H1 (cell line): Measurements from ENCODE around the gene B3GNT2. TPM values are rescaled to one million over a fixed set of nuclear protein-coding genes. Genes with fewer than 3 reads are reported as not detected.

ENCODE experiments used
- CTCF ChIA-PET: fragments of 300-600 bp; sonication (Branson Sonifier 250); formaldehyde crosslinking; loops from one replicate; lab custom pipeline; 2021; ENCODE audit not compliant: partially characterized antibody; lab: Charles Lee
- POLR2A ChIA-PET: fragments of 300-600 bp; sonication (Branson Sonifier 250); formaldehyde crosslinking; loops from one replicate; lab custom pipeline; 2021; ENCODE audit warnings: inconsistent platforms; ENCODE audit not compliant: partially characterized antibody; lab: Charles Lee
- DNase-seq, 2 experiments: peaks; one replicate each; pipeline versions ENCODE4 v3.0.0 to v3.0.0-alpha.2; 2010 to 2022; ENCODE audit warnings: low spot score in 2 of 2, low read depth in 1 of 2, mixed read lengths in 1 of 2
- FAIRE-seq: peaks from 2 replicates; lab custom pipeline; 2011; peaks lifted over from hg19 to GRCh38; lab: Jason Lieb, UNC
- H2AFZ ChIP-seq: 2 replicates; pipeline ENCODE4 v1.8.1; 2012; ENCODE audit warnings: low read length, inconsistent platforms
- H2AK5ac ChIP-seq: 2 replicates; pipeline ENCODE4 v1.6.1; 2013; ENCODE audit warnings: low read depth, low read length
- H2BK120ac ChIP-seq: replicated peaks from 2 replicates; pipeline ENCODE3; 2013; ENCODE audit warnings: low read depth, low read length, inconsistent platforms
- H2BK12ac ChIP-seq: 2 replicates; pipeline ENCODE4 v1.6.1; 2013; ENCODE audit warnings: low read depth, low read length
- H2BK15ac ChIP-seq: 2 replicates; pipeline ENCODE4 v1.6.1; 2013; ENCODE audit warnings: low read length
- H2BK20ac ChIP-seq: 2 replicates; pipeline ENCODE4 v1.6.1; 2013; ENCODE audit warnings: low read length
- H2BK5ac ChIP-seq: 2 replicates; pipeline ENCODE4 v1.6.1; 2013; ENCODE audit warnings: low read depth, low read length
- H3K14ac ChIP-seq: 2 replicates; pipeline ENCODE4 v1.6.1; 2013; ENCODE audit warnings: inconsistent platforms; ENCODE audit not compliant: insufficient read length
- H3K18ac ChIP-seq: 2 replicates; pipeline ENCODE4 v1.6.1; 2013; ENCODE audit warnings: low read length; ENCODE audit errors: extremely low read depth
- H3K23ac ChIP-seq: 2 replicates; pipeline ENCODE4 v1.6.1; 2013; ENCODE audit warnings: inconsistent platforms; ENCODE audit not compliant: insufficient read length
- H3K23me2 ChIP-seq: 2 replicates; pipeline ENCODE4 v1.6.1; 2013; ENCODE audit warnings: low read depth, low read length
- H3K27ac ChIP-seq: 2 replicates; pipeline ENCODE4 v1.6.1; 2011; ENCODE audit warnings: low read depth, low read length, inconsistent platforms
- H3K27me3 ChIP-seq, 4 experiments: replicated peaks in 1 of 4; 1 replicate in 1 of 4; 2 replicates in 3 of 4; pipeline versions ENCODE4 v1.6.1 to v1.8.1; 2011 to 2013; ENCODE audit warnings: low read length in 3 of 4, mild to moderate bottlenecking in 3 of 4, inconsistent platforms in 2 of 4, mixed read lengths in 2 of 4, moderate library complexity in 1 of 4; ENCODE audit not compliant: control insufficient read depth in 3 of 4, insufficient read depth in 3 of 4; ENCODE audit errors: extremely low read depth in 1 of 4
- H3K36me3 ChIP-seq, 4 experiments: 2 replicates each; pipeline versions ENCODE4 v1.6.1 to v1.8.1; 2011 to 2013; ENCODE audit warnings: mild to moderate bottlenecking in 4 of 4, low read length in 3 of 4, moderate library complexity in 2 of 4, control low read depth in 1 of 4, inconsistent platforms in 1 of 4; ENCODE audit not compliant: insufficient read depth in 4 of 4, control insufficient read depth in 2 of 4
- H3K4ac ChIP-seq: replicated peaks from 2 replicates; pipeline ENCODE3; 2013; ENCODE audit warnings: low read length, low read depth, mixed read lengths, inconsistent platforms; ENCODE audit not compliant: insufficient read length
- H3K4me1 ChIP-seq, 4 experiments: replicated peaks in 1 of 4; 1 replicate in 1 of 4; 2 replicates in 3 of 4; pipeline versions ENCODE4 v1.6.1 to v1.8.1; 2011 to 2013; ENCODE audit warnings: low read length in 3 of 4, inconsistent platforms in 2 of 4, mixed read lengths in 1 of 4; ENCODE audit not compliant: insufficient read depth in 4 of 4, control insufficient read depth in 3 of 4
- H3K4me2 ChIP-seq, 2 experiments: 2 replicates each; pipeline versions ENCODE4 v1.6.1 to v1.8.1; 2011 to 2013; ENCODE audit warnings: low read depth in 2 of 2, low read length in 2 of 2, control low read depth in 1 of 2, inconsistent platforms in 1 of 2, mild to moderate bottlenecking in 1 of 2; ENCODE audit not compliant: insufficient read depth in 1 of 2
- H3K4me3 ChIP-seq, 4 experiments: fragments of 200-600, 300-600 bp in 1 of 4; sonication (generic), shearing (Covaris generic), sonication (Bioruptor Twin) in 1 of 4; 2 replicates each; pipeline versions ENCODE4 v1.5.1 to v1.8.1; 2011 to 2016; ENCODE audit warnings: low read length in 4 of 4, low read depth in 3 of 4, control low read depth in 2 of 4, inconsistent platforms in 2 of 4, mild to moderate bottlenecking in 2 of 4, mixed read lengths in 1 of 4, moderate library complexity in 1 of 4; ENCODE audit not compliant: insufficient read depth in 2 of 4; ENCODE audit errors: extremely low read depth in 1 of 4
- H3K56ac ChIP-seq: replicated peaks from 2 replicates; pipeline ENCODE3; 2013; ENCODE audit warnings: low read depth, mild to moderate bottlenecking, mixed read lengths, low read length, inconsistent platforms; ENCODE audit not compliant: insufficient read length
- H3K79me1 ChIP-seq: 2 replicates; pipeline ENCODE4 v1.6.1; 2013; ENCODE audit warnings: low read depth, low read length, control low read depth
- H3K79me2 ChIP-seq, 2 experiments: 2 replicates each; pipeline versions ENCODE4 v1.6.1 to v1.8.1; 2012 to 2013; ENCODE audit warnings: low read length in 2 of 2, mild to moderate bottlenecking in 2 of 2, inconsistent platforms in 1 of 2; ENCODE audit not compliant: insufficient read depth in 2 of 2, control insufficient read depth in 1 of 2
- H3K9ac ChIP-seq, 4 experiments: replicated peaks in 1 of 4; 1 replicate in 1 of 4; 2 replicates in 3 of 4; pipeline versions ENCODE4 v1.6.1 to v1.8.1; 2011 to 2013; ENCODE audit warnings: low read depth in 3 of 4, low read length in 3 of 4, control low read depth in 2 of 4, mild to moderate bottlenecking in 2 of 4, moderate library complexity in 2 of 4, inconsistent platforms in 1 of 4; ENCODE audit errors: extremely low read depth in 1 of 4
- H3K9me3 ChIP-seq, 2 experiments: 2 replicates each; pipeline versions ENCODE4 v1.6.1 to v1.8.1; 2012 to 2013; ENCODE audit warnings: mild to moderate bottlenecking in 2 of 2, moderate library complexity in 2 of 2, control low read depth in 1 of 2, inconsistent platforms in 1 of 2, low read depth in 1 of 2, low read length in 1 of 2, mixed read lengths in 1 of 2; ENCODE audit not compliant: insufficient read depth in 2 of 2
- H4K20me1 ChIP-seq, 2 experiments: replicated peaks in 1 of 2; 2 replicates each; pipeline versions ENCODE3 to v1.8.1; 2011 to 2013; ENCODE audit warnings: inconsistent platforms in 2 of 2, low read length in 2 of 2, mild to moderate bottlenecking in 1 of 2; ENCODE audit not compliant: insufficient read depth in 2 of 2, control insufficient read depth in 1 of 2
- H4K5ac ChIP-seq: 2 replicates; pipeline ENCODE4 v1.6.1; 2013; ENCODE audit warnings: low read length, low read depth, mixed read lengths, inconsistent platforms; ENCODE audit not compliant: insufficient read length
- H4K8ac ChIP-seq: 2 replicates; pipeline ENCODE4 v1.8.0; 2013; ENCODE audit warnings: mild to moderate bottlenecking, moderate library complexity, low read length, inconsistent platforms; ENCODE audit not compliant: insufficient read depth; ENCODE audit errors: extremely low read depth
- H4K91ac ChIP-seq: replicated peaks from 2 replicates; pipeline ENCODE3; 2013; ENCODE audit warnings: low read length, mixed read lengths, inconsistent platforms; ENCODE audit not compliant: insufficient read length
- ASH2L ChIP-seq: fragments of 200-600, 300-600 bp; sonication (generic); IDR thresholded peaks from one replicate; pipeline ENCODE4 v1.7.1; 2017; ENCODE audit warnings: low read length
- ATF2 ChIP-seq: IDR thresholded peaks from 2 replicates; pipeline ENCODE4 v1.6.1; 2012; ENCODE audit warnings: low read length, inconsistent platforms
- CEBPB ChIP-seq: IDR thresholded peaks from 2 replicates; pipeline ENCODE4 v1.6.1; 2012; ENCODE audit warnings: low read depth, low read length
- CTBP2 ChIP-seq: IDR thresholded peaks from 2 replicates; pipeline ENCODE4 v1.7.0; 2011; ENCODE audit warnings: borderline replicate concordance, mild to moderate bottlenecking, moderate library complexity, mixed read lengths, low read length; ENCODE audit not compliant: insufficient read depth, insufficient read length
- EP300 ChIP-seq, 2 experiments: IDR thresholded peaks; 1 replicate in 1 of 2; 2 replicates in 1 of 2; pipeline ENCODE4 v1.6.1; 2011 to 2012; ENCODE audit warnings: low read depth in 2 of 2, low read length in 2 of 2, mild to moderate bottlenecking in 2 of 2, borderline replicate concordance in 1 of 2, inconsistent platforms in 1 of 2, moderate library complexity in 1 of 2
- HDAC6 ChIP-seq: IDR thresholded peaks from one replicate; pipeline ENCODE4 v1.7.1; 2012; ENCODE audit warnings: low read depth, mild to moderate bottlenecking, inconsistent platforms, low read length, moderate library complexity
- MAX ChIP-seq: IDR thresholded peaks from 2 replicates; pipeline ENCODE4 v1.6.1; 2012; ENCODE audit warnings: inconsistent platforms
- NRF1 ChIP-seq: IDR thresholded peaks from 2 replicates; pipeline ENCODE4 v1.6.1; 2011; ENCODE audit warnings: mild to moderate bottlenecking, low read depth, low read length, improper control_type of control experiment
- RFX5 ChIP-seq: IDR thresholded peaks from 2 replicates; pipeline ENCODE4 v1.6.1; 2011; ENCODE audit warnings: low read depth, low read length, improper control_type of control experiment, borderline replicate concordance
- SIRT6 ChIP-seq: IDR thresholded peaks from one replicate; pipeline ENCODE4 v1.7.1; 2012; ENCODE audit warnings: low read length, inconsistent platforms
- SP1 ChIP-seq: IDR thresholded peaks from 2 replicates; pipeline ENCODE4 v1.6.1; 2011; ENCODE audit warnings: low read depth, low read length
- SP2 ChIP-seq: IDR thresholded peaks from 2 replicates; pipeline ENCODE4 v1.6.1; 2012; ENCODE audit warnings: mild to moderate bottlenecking, low read length, inconsistent platforms
- SUZ12 ChIP-seq: fragments of 200-600 bp; sonication (generic); IDR thresholded peaks from 2 replicates; pipeline ENCODE4 v1.6.1; 2012; ENCODE audit warnings: mild to moderate bottlenecking, inconsistent platforms, low read length, moderate library complexity, mixed read lengths
- WGBS, 2 experiments: shearing (Covaris generic) in 1 of 2; methylation state at CpG; one replicate each; pipeline versions ENCODE4 v1.1.6 to v1.1.7; 2013 to 2015; ENCODE audit warnings: low lambda C conversion rate in 2 of 2, mixed read lengths in 2 of 2, inconsistent platforms in 1 of 2, low coverage in 1 of 2, missing lambda C conversion rate in 1 of 2; ENCODE audit not compliant: insufficient replicate concordance in 2 of 2, insufficient coverage in 1 of 2, insufficient read length in 1 of 2; ENCODE audit errors: extremely low coverage in 1 of 2, missing lambda C conversion rate in 1 of 2; 5-methylcytosine and 5-hydroxymethylcytosine counted together
- polyA plus RNA-seq, 7 experiments: library from polyadenylated mRNA; depleted of rRNA in 3 of 7; stranded (reverse) in 5 of 7; unstranded in 2 of 7; fragments of >200 nt in 5 of 7; fragments of 200-250 nt in 2 of 7; gene quantifications; 1 replicate in 5 of 7; 2 replicates in 1 of 7; 4 replicates in 1 of 7; pipeline versions ENCODE4 v1.2.1 to v1.2.3, GENCODE V29; 2011 to 2013; ENCODE audit warnings: missing spikeins in 2 of 7, mixed read lengths in 2 of 7
- total RNA-seq: library from RNA; stranded (reverse); fragmentation: NEBNext Ultra II Directional; extraction: Animal tissue kit (Norgen Biotek cat#: 25700); gene quantifications from 2 replicates; pipeline ENCODE4 v1.2.1, GENCODE V29; 2021

Gene B3GNT2
- total and polyA plus RNA-seq, 2 of the 8 experiments (the other 6 are each of a cell fraction or from before 2014, with no cell fraction given) = 20.1 to 40.8 TPM

DNA sequence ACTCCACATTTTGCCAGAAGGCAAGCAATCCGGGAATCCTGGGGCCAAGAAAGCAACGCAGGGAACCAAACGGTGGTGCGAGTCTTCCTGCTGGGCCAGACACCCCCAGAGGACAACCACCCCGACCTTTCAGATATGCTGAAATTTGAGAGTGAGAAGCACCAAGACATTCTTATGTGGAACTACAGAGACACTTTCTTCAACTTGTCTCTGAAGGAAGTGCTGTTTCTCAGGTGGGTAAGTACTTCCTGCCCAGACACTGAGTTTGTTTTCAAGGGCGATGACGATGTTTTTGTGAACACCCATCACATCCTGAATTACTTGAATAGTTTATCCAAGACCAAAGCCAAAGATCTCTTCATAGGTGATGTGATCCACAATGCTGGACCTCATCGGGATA is 26.8 kb downstream of the B3GNT2 start:
- FAIRE-seq (no peak), DNase-seq (peak in 1 of 2 experiments; percentile 17)
- H2BK15ac ChIP-seq = no peak overlapping the region
- H3K23me2 ChIP-seq = no peaks in the 10 kb centered on the region
- peaks cover 22 to 91% of the 10 kb centered on the region in 2 experiments for H3K79me2 ChIP-seq
- H3K27ac ChIP-seq = no peak overlapping the region
- no peak overlapping the region for H3K9ac ChIP-seq
- H2BK120ac ChIP-seq = no peak overlapping the region
- no peak overlapping the region for H2AFZ ChIP-seq
- H2AK5ac ChIP-seq = no peak overlapping the region
- H2BK12ac ChIP-seq = no peak overlapping the region
- H3K27me3 ChIP-seq = no peaks in the 10 kb centered on the region
- ChIA-PET POLR2A (no interaction called here), CTCF (no interaction called here)
- H4K91ac ChIP-seq = no peak overlapping the region
- peaks cover 2 to 5% of the 10 kb centered on the region in 2 experiments for H4K20me1 ChIP-seq
- no peak overlapping the region for H3K14ac ChIP-seq
- no peak overlapping the region for H3K4me2 ChIP-seq
- no peak overlapping the region for H3K23ac ChIP-seq
- H2BK20ac ChIP-seq = no peak overlapping the region
- H3K4me1 ChIP-seq = peaks cover 0 to 3% (median 0%) of the 10 kb centered on the region in 4 experiments; a peak in 1 of 7 replicates
- 95% methylated on average over 8 of the region's 8 CpGs; no CpG with 5 or more reads in 1 of the 2 experiments for WGBS, 2 experiments
- peaks cover 5% of the 10 kb centered on the region for H3K79me1 ChIP-seq
- peaks cover 3 to 45% (median 13%) of the 10 kb centered on the region in 4 experiments; a peak in 5 of 8 replicates for H3K36me3 ChIP-seq
- no peak overlapping the region for H4K5ac ChIP-seq
- no peak overlapping the region for H3K4ac ChIP-seq
- H3K9me3 ChIP-seq = no peaks in the 10 kb centered on the region; a peak in 1 of 4 replicates
- no peak overlapping the region for H4K8ac ChIP-seq
- no peak overlapping the region for H2BK5ac ChIP-seq
- no peak overlapping the region for H3K56ac ChIP-seq
- H3K4me3 ChIP-seq = no peak overlapping the region
- no peak overlapping the region for H3K18ac ChIP-seq
- TF ChIP-seq CEBPB (no peak), HDAC6 (no peak), NRF1 (no peak), SP1 (no peak), MAX (no peak), SP2 (no peak), CTBP2 (no peak), ASH2L (no peak), EP300 (IDR thresholded peaks at IDR 0.05; ENCODE audit: borderline replicate concordance in 1 of 2, low read depth in 2 of 2, low read length in 2 of 2) (no peak), ATF2 (no peak), SIRT6 (no peak), SUZ12 (no peak), RFX5 (no peak)
